ENCODE results near the gene APP. TPM values are rescaled to one million over a fixed set of nuclear protein-coding genes. Genes with fewer than 3 reads are reported as not detected.
"Not testable (repeated sequence)": the region's sequence is repeated elsewhere in the genome, so short reads cannot be mapped to it uniquely, and the experiment has no call there.

The APP gene
- total RNA-seq, 1 donor from 2014 or later, result 334 TPM

GRCh38 chr21:25934771-25935224 lies 235.8 kb downstream of the APP start:
- DNase-seq (ENCODE audit: low spot score), result peak; percentile 82
- intact Hi-C loops (cut with DNase I), result no loop called here

GRCh38 chr21:25934130-25934529 lies 236.4 kb downstream of the APP start:
- intact Hi-C loops (cut with DNase I), result no loop called here
- DNase-seq (ENCODE audit: low spot score), result no peak

GRCh38 chr21:25931765-25932164 lies 238.8 kb downstream of the APP start:
- no peak for DNase-seq (ENCODE audit: low spot score)
- intact Hi-C loops (cut with DNase I), result no loop called here

- intact Hi-C loops (cut with DNase I), result loop anchor here (5.0 kb wide), 1 partner anchor 37 kb away; no protein-coding TSS in a partner anchor
- DNase-seq (ENCODE audit: low spot score), result no peak
Measured at GRCh38 chr21:25929856-25930520, 240.6 kb downstream of the APP start.

- intact Hi-C loops (cut with DNase I), result loop anchor here (5.0 kb wide), 1 partner anchor 40 kb away; no protein-coding TSS in a partner anchor
- DNase-seq (ENCODE audit: low spot score), result no peak
Measured at GRCh38 chr21:25927195-25927880, 243.2 kb downstream of the APP start.

GRCh38 chr21:25925936-25926335 lies 244.6 kb downstream of the APP start:
- no peak for DNase-seq (ENCODE audit: low spot score)
- intact Hi-C loops (cut with DNase I), result loop anchor here (5.0 kb wide), 1 partner anchor 41 kb away; no protein-coding TSS in a partner anchor

GRCh38 chr21:25925064-25925800 lies 245.3 kb downstream of the APP start:
- no peak for DNase-seq (ENCODE audit: low spot score)
- intact Hi-C loops (cut with DNase I), result loop anchor here (5.0 kb wide), 1 partner anchor 42 kb away; no protein-coding TSS in a partner anchor

GRCh38 chr21:25918152-25918551 lies 252.4 kb downstream of the APP start:
- intact Hi-C loops (cut with DNase I), result not testable (repeated sequence)

GRCh38 chr21:25916226-25916625 lies 254.3 kb downstream of the APP start:
- DNase-seq (ENCODE audit: low spot score), result no peak
- intact Hi-C loops (cut with DNase I), result no loop called here

More at GRCh38 chr21:25918152-25918551, 252.4 kb downstream of the APP start:
- not testable (repeated sequence) for DNase-seq (ENCODE audit: low spot score)

- DNase-seq (ENCODE audit: low spot score), result no peak
Measured at GRCh38 chr21:25913479-25913878, 257.1 kb downstream of the APP start.

GRCh38 chr21:25912402-25912746 lies 258.2 kb downstream of the APP start:
- no peak for DNase-seq (ENCODE audit: low spot score)
- intact Hi-C loops (cut with DNase I), result no loop called here

More at GRCh38 chr21:25913479-25913878, 257.1 kb downstream of the APP start:
- intact Hi-C loops (cut with DNase I), result no loop called here

- DNase-seq (ENCODE audit: low spot score), result no peak
- intact Hi-C loops (cut with DNase I), result no loop called here
Measured at GRCh38 chr21:25911730-25912401, 258.7 kb downstream of the APP start.

- DNase-seq (ENCODE audit: low spot score), result no peak
- intact Hi-C loops (cut with DNase I), result no loop called here
Measured at GRCh38 chr21:25910809-25911208, 259.8 kb downstream of the APP start.

- intact Hi-C loops (cut with DNase I), result no loop called here
Measured at GRCh38 chr21:25909341-25909740, 261.2 kb downstream of the APP start.

GRCh38 chr21:25908495-25908894 lies 262.1 kb downstream of the APP start:
- DNase-seq (ENCODE audit: low spot score), result no peak
- intact Hi-C loops (cut with DNase I), result no loop called here

More at GRCh38 chr21:25909341-25909740, 261.2 kb downstream of the APP start:
- DNase-seq (ENCODE audit: low spot score), result no peak

- no peak for DNase-seq (ENCODE audit: low spot score)
- intact Hi-C loops (cut with DNase I), result no loop called here
Measured at GRCh38 chr21:25907573-25908275, 262.8 kb downstream of the APP start.

- DNase-seq (ENCODE audit: low spot score), result no peak
- intact Hi-C loops (cut with DNase I), result no loop called here
Measured at GRCh38 chr21:25906587-25906986, 264.0 kb downstream of the APP start.

GRCh38 chr21:25905126-25905525 lies 265.4 kb downstream of the APP start:
- DNase-seq (ENCODE audit: low spot score), result no peak
- intact Hi-C loops (cut with DNase I), result no loop called here

- intact Hi-C loops (cut with DNase I), result no loop called here
- no peak for DNase-seq (ENCODE audit: low spot score)
Measured at GRCh38 chr21:25904044-25904695, 266.4 kb downstream of the APP start.
